Loucy (cell line): ENCODE results near the gene ARHGAP24.

ENCODE experiments used
- EZH2phosphoT487 ChIP-seq: fragments of 200-600 bp; IDR thresholded peaks from 2 replicates; pipeline ENCODE4 v1.6.1; 2018; ENCODE audit warnings: antibody characterized with exemption, mild to moderate bottlenecking, moderate library complexity, borderline replicate concordance
- TF ChIP-seq, protein P1 (sequence below): fragments of 200-600 bp; sonication (generic); conservative IDR thresholded peaks from 2 replicates; pipeline ENCODE4 v1.5.1; 2014; ENCODE audit warnings: mild to moderate bottlenecking, antibody characterized with exemption, low read length

DNA sequence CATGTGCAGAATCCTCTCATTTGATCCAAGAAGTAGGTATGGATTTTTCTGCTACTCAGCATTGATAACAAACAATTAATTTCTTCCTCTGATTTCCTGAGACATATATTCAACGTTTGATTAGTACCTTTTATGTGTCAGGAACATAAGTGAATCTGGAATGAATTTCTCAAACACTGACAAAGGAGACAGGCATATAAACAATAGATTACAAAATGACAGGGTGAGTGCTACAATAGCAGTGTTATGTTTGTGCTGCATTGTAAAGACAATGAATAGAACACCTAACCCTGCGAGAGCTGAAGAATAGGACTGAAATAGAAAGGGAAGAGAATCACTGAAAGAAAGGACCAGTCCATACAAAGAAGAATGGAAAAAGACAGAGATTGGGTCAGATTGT lies 52.9 kb downstream of the ARHGAP24 start:
- TF ChIP-seq, protein P1, sequence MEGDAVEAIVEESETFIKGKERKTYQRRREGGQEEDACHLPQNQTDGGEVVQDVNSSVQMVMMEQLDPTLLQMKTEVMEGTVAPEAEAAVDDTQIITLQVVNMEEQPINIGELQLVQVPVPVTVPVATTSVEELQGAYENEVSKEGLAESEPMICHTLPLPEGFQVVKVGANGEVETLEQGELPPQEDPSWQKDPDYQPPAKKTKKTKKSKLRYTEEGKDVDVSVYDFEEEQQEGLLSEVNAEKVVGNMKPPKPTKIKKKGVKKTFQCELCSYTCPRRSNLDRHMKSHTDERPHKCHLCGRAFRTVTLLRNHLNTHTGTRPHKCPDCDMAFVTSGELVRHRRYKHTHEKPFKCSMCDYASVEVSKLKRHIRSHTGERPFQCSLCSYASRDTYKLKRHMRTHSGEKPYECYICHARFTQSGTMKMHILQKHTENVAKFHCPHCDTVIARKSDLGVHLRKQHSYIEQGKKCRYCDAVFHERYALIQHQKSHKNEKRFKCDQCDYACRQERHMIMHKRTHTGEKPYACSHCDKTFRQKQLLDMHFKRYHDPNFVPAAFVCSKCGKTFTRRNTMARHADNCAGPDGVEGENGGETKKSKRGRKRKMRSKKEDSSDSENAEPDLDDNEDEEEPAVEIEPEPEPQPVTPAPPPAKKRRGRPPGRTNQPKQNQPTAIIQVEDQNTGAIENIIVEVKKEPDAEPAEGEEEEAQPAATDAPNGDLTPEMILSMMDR = no peak
- no peak for TF ChIP-seq EZH2phosphoT487
